Measurements from ENCODE around the gene SRMS. TPM values are rescaled to one million over a fixed set of nuclear protein-coding genes. Genes with fewer than 3 reads are reported as not detected.

SRMS gene
- total RNA-seq, 1 donor from 2014 or later = not detected

DNA sequence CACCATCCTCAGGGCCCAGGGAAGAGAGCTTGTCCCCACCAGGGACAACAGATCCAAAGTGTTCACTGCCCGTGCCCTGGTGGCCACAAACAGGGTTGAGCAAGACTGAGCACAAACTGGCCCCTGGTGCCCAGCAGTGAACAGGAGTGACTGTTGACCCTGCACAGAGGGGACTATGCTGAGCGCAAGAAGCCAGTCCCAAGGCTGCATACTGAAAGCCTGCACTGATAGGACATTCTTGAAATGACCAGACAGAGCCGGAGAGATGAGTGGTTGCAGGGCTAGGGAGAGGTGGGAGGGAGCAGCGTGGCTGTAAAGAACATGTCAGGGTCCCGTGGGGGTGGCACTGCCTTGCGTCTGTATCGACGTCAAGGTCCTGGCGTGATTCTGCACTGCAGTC lies 3.5 kb upstream of the SRMS start:
- Histone ChIP-seq H3K27ac (no peak overlapping the region), H3K4me3 (no peak overlapping the region), H3K4me1 (peaks cover 10% of the 10 kb centered on the region), H3K27me3 (peaks cover 23% of the 10 kb centered on the region), H3K9me3 (no peaks in the 10 kb centered on the region), H3K36me3 (no peaks in the 10 kb centered on the region)
- TF ChIP-seq, protein P1, sequence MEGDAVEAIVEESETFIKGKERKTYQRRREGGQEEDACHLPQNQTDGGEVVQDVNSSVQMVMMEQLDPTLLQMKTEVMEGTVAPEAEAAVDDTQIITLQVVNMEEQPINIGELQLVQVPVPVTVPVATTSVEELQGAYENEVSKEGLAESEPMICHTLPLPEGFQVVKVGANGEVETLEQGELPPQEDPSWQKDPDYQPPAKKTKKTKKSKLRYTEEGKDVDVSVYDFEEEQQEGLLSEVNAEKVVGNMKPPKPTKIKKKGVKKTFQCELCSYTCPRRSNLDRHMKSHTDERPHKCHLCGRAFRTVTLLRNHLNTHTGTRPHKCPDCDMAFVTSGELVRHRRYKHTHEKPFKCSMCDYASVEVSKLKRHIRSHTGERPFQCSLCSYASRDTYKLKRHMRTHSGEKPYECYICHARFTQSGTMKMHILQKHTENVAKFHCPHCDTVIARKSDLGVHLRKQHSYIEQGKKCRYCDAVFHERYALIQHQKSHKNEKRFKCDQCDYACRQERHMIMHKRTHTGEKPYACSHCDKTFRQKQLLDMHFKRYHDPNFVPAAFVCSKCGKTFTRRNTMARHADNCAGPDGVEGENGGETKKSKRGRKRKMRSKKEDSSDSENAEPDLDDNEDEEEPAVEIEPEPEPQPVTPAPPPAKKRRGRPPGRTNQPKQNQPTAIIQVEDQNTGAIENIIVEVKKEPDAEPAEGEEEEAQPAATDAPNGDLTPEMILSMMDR (IDR thresholded peaks at IDR 0.05) = no peak
- ATAC-seq = no peak
- DNase-seq = no peak
- intact Hi-C loops (cut with DNase I) = no loop called here

DNA sequence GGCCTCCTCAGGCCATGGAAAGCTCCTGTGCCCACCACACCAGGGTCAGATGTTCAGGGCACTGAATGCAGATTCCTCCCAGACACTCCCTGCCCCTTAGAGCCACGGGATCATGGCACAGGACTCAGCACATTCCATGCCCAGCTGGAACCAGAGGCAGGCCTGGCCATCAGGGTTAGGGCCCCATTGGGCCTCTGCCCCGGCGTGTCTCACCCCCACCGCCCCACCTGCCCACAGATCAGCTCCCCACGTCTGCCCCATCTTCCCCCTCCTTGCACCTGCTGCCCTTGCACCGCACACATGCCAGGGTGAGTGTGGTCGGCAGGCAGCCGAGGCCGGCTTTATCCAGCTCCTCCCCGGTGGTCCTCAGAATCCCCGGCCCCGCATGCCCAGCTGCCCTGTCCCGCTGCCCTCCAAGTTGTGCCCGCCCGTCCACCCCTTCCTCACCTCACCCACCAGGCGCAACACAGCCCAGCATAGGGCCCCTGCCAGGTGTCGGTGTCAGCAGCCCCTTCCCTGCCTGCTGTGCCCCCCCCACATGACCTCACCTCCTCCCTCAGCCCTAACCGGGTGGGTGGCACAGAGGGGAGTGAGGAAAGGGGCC lies 2.2 kb upstream of the SRMS start:
- Histone ChIP-seq H3K4me1 (peaks cover 10% of the 10 kb centered on the region), H3K9me3 (no peaks in the 10 kb centered on the region), H3K27me3 (peaks cover 25% of the 10 kb centered on the region), H3K27ac (no peak overlapping the region), H3K4me3 (no peak overlapping the region), H3K36me3 (no peaks in the 10 kb centered on the region)
- DNase-seq (no peak), ATAC-seq (no peak)
- intact Hi-C loops (cut with DNase I) = no loop called here
- TF ChIP-seq, protein P1 (IDR thresholded peaks at IDR 0.05) = no peak

DNA sequence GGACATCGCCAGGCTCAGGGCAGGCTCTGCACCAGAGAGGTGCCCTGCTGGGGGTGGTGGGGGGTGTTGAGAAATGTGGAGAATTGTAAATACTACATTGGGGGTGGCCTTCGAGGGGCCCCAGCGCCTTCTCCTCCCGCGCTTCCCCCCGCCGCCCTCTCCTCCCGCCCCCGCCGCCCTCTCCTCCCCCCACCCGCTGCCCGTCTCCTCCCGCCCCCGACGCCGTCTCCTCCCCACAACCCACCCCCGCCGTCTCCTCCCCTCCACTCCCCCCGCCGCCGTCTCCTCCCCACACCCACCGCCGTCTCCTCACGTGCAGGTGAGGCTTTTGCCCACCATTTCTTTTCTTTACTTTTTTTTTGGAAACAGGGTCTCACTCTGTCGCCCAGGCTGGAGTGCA lies 1.5 kb upstream of the SRMS start:
- TF ChIP-seq, protein P1 (IDR thresholded peaks at IDR 0.05) = no peak
- DNase-seq = no peak
- H3K27me3 ChIP-seq = peaks cover 27% of the 10 kb centered on the region
- peaks cover 6% of the 10 kb centered on the region for H3K4me1 ChIP-seq
- ATAC-seq = no peak
- no peak overlapping the region for H3K4me3 ChIP-seq
- H3K36me3 ChIP-seq = no peaks in the 10 kb centered on the region
- H3K9me3 ChIP-seq = no peaks in the 10 kb centered on the region
- H3K27ac ChIP-seq = no peak overlapping the region
- intact Hi-C loops (cut with DNase I) = no loop called here

DNA sequence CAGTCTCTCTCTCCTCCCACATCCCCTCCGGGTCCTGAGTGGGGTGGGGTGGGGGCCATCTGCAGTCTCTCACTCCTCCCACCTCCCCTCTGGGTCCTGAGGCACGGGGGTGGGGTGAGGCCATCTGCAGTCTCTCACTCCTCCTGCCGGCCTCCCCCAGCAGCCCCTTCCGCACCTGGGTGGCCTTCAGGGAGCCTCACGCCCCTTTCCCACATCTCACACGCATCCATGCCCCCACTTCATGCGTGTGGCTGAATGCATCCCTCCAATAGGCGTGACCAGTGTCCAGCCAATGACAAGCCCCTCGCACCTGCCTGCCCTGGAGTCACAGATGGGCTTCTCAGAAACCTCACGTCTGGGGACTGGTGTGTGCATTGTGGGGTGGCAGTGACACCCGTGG lies 993 bp upstream of the SRMS start:
- no peak overlapping the region for H3K4me3 ChIP-seq
- TF ChIP-seq, protein P1 (IDR thresholded peaks at IDR 0.05) = no peak
- intact Hi-C loops (cut with DNase I) = no loop called here
- no peak for ATAC-seq
- peaks cover 27% of the 10 kb centered on the region for H3K27me3 ChIP-seq
- no peak overlapping the region for H3K27ac ChIP-seq
- H3K9me3 ChIP-seq = no peaks in the 10 kb centered on the region
- no peaks in the 10 kb centered on the region for H3K36me3 ChIP-seq
- no peak for DNase-seq
- peaks cover under 1% of the 10 kb centered on the region for H3K4me1 ChIP-seq

DNA sequence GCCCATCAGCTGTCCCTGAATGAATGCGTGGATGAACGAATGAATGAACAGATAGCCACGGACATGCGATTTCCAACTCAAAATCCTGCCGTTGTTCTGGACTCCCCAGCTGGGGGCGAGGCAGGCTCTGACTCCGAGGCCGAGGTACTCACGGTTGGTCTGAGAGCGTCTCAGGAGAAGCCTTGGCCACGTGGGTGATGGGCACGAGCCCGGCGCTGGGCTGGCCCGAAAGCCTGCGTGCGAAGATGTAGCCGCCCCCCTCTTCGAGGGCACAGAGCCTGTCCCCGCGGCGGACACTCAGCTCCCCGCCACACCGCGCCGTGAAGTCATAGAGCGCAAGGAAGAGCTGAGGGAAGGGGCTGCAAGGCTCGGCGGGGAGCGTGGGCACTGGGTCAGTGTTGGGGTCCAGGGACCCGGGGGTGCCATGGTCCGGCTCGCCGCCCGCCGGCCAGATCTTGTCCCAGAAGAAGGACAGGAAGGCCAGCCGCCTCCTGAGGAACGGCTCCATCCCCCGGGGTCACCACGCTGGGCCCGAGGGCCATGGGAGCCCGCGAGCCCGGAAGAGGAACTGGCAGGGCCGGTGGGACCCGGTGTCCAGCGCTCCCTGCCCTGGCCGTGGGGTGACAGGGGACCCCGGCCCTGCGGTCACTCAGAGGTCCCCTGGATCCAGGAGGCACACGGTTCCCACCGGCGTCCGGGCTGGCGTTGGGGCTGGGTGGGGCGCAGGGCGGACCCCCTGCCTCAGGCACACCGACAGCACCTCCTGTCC lies 409 bp downstream of the SRMS start:
- no peak for DNase-seq
- H3K36me3 ChIP-seq = no peaks in the 10 kb centered on the region
- peaks cover 27% of the 10 kb centered on the region for H3K27me3 ChIP-seq
- no peaks in the 10 kb centered on the region for H3K9me3 ChIP-seq
- no peaks in the 10 kb centered on the region for H3K4me1 ChIP-seq
- H3K27ac ChIP-seq = no peak overlapping the region
- intact Hi-C loops (cut with DNase I) = no loop called here
- no peak overlapping the region for H3K4me3 ChIP-seq
- TF ChIP-seq, protein P1 (IDR thresholded peaks at IDR 0.05) = no peak
- no peak for ATAC-seq
